HG02943 (cell line): ENCODE data around the gene ZNF674.
A peak's percentile ranks its signal among the peaks of the same experiment; 100 is the strongest.
"Not testable (repeated sequence)": the region's sequence is repeated elsewhere in the genome, so short reads cannot be mapped to it uniquely, and the experiment has no call there.

ENCODE experiments used
- ATAC-seq: cut with Tn5 transposase; IDR thresholded peaks from one replicate; pipeline ENCODE4 v1.9.1; 2021; ENCODE audit warnings: mild to moderate bottlenecking, low read depth, moderate library complexity; ENCODE audit not compliant: unreplicated experiment

Gene ZNF674

DNA sequence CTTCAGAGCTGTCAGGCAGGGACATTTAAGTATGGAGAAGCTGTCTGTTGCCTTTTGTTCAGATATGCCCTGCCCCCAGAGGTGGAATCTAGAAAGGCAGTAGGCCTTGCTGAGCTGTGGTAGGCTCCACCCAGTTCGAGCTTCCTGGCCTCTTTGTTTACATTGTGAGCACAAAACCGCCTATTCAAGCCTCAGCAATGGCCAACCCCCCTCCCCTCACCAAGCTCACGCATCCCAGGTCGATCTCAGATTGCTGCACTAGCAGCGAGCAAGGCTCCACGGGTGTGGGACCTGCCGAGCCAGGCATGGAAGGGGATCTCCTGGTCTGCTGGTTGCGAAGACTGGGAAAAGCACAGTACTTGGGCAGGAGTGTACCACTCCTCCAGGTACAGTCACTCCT, 59.3 kb downstream of the ZNF674 start:
- ATAC-seq = no peak

DNA sequence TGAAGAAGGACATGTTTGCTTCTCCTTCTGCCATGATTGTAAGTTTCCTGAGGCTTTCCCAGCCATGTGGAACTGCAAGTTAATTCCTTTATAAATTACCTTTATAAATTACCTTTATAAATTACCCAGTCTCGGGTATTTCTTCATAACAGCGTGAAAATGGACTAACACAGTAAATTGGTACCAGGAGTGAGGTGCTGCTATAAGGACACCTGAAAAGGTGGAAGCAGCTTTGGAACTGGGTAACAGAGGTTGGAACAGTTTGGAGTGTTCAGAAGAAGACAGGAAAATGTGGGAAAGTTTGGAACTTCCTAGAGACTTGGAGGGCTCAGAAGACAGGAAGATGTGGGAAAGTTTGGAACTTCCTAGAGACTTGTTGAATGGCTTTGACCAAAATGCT, 66.6 kb downstream of the ZNF674 start:
- not testable (repeated sequence) for ATAC-seq

DNA sequence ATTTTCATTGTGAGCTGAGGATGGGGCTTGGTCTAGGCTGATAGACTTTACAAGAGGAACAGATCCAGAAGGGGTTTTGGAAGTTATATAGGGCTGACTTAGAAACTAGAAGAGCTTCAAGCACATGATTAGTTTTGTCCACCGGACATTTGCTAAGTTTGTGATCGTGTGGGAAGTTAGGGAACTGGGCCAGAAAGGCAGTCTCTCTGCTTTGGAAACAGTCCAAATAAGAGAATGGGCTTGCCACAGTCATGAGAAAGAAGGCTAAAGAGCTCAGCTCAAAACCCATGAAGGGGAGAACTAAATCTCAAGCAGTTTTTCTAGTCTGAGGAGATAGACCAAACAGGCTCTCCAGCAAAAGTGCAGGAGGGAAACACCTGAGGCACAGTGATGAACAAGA, 67.8 kb downstream of the ZNF674 start:
- ATAC-seq = no peak

DNA sequence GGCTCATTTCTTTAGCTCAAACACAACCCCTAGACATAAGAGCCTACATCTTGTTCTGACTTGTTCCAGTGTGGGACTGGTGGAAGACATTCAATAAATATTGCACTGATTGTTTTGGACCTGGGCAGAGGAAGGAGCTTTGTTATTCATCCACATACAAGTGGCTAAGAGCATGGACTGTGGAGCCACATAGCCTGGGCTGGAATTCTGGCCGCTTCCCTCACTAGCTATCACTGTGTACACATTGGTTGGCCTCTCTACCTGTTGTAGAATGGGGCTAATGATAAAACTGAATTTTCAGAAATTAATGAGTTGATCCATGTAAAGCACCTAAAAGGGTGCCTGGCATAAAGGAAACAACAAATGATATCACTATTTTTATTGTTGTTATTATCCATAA, 80.0 kb downstream of the ZNF674 start:
- no peak for ATAC-seq

DNA sequence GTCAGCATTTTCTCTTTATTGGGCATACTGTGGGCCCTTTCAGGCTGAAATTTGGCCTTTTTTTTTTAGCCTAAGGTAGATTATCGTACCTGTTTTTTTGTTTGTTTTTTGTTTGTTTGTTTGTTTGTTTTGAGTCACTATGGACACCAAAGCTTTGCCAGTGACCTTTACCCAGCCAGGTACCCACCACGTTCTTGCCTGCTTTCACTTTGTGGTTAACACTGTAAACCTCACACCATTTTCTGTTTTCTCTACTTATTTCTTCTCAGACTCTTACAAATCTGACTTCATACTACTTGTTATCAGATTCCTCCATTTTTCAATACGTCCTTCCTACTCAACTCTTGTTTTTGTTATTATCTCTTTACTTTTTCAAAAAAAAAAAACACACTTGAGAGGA, 81.5 kb downstream of the ZNF674 start:
- no peak for ATAC-seq

DNA sequence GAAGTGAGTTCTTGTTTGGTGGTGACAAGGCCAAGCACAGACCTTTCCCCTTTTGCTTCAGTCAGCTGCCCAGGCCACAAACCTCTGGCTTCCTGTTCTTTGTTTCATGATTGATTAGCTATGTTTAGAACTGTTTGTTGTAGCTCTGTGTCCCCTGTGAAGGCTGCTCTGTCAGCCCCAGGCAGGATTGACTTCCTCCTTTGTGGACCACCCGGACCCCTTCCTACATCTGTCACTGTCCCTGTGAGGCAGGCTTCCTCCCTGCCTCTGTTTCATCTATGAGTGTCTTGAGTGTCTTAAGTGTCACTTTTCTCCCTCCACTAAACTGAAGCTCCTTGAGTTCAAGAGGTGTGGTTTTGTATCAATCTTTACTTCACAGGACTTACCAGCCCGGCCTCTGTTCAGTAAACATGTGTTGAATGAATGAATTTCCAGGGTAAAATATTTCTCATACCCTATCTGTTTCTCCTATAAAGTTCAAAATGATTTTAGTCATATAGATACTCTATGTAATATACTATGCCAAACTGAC, 83.5 kb downstream of the ZNF674 start:
- ATAC-seq = peak; percentile 94

DNA sequence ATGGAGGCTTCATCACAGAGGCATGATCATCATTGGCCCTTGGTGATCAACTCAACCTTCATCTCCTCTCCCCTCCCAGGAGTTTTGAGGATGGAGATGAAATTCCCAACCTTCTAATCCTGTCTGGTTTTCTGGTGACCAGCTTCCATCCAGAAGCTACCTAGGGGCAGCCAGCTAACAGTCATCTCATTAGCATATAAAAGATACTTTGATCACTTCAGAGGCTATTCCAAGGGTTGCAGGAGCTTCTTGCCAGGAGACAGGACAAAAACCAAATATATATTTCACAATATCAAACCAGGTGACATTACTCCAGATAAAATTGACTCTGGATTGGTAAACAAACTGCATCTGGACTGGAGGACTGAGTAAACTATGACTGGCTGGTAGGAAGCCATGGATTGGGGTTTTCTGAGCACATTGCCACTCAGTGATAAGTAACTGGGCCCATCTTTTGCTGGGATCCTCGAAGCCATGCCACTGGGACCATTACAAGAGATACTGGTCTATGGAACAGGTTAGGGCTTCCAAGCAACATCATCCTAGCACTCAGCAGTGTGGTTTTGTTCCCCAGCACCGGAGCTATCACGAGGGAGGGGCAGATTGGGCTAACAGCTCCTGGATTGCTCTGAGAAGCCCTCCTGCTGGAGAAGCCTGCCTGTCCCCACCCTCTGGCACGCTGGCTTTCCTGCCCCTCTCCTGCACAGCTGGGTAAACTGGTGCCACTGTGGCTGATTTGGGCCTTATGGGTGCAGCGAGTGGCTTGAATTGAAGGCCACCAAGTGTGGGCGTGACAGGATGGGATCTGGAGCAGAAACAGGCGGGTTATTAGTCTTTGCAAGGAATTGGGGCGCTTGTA, 84.2 kb downstream of the ZNF674 start:
- peak; percentile 23 for ATAC-seq

DNA sequence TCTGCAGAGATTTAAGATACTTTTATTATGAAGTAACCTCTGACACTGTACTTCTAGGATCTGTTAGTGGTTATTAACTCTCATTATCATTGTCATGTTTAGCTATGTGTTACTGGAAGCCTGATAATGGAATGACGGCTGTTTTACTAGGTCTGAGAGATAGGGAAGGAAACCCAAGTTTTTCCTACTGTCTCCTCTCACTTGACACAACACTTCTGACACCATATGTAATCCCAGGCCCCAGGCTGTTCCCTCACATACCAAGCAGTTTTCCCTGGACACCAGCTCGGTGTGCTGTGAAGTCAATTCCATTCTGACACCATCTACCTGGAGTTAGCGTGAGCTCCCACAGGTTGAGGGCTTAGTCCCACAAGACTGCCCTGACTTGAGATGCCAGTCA, 85.6 kb downstream of the ZNF674 start:
- ATAC-seq = no peak

DNA sequence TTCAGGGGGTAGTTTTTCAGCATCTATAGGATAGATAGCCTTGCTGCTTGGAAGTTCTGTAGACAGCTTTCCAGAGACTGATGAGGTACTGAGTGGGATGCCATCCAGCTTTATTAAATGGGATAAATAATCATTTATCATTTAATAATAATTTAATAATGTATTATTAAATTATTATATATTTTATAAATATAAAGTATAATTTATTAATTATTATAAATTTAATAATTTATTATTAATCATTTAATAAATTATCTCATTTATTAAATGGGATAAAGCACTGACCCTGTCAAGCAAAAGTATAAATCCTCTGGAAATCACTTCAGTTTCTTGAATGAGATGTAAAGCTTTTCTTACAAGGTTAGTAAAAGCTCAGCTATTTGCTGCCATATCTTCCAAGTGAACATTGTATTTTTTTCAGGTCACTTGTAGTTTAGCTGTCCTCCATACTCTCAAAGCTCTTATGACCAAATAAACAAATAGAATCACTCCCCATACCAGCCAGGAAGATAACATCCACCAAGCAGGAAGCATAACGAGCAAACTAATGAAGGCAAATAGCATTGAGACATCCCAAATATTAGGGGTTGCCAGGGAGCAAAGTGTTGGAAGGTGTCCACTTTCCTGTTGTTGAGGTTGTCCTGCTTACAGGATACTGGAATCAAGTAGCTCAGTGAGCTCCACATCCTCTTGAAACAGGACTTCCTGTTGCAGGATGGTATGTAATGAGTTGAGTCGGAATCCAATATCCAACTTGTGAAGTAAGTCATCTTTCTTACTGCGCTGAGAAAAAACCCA, 88.9 kb downstream of the ZNF674 start:
- ATAC-seq = no peak
